Hematopoietic multipotent progenitor cell (in vitro differentiated cells): ENCODE measurements around the gene GKN2. TPM values are rescaled to one million over a fixed set of nuclear protein-coding genes. Genes with fewer than 3 reads are reported as not detected.
"Not testable (repeated sequence)": the region's sequence is repeated elsewhere in the genome, so short reads cannot be mapped to it uniquely, and the experiment has no call there.

Experiments used
- DNase-seq, 3 donors: peaks; one replicate each; pipeline ENCODE4 v3.0.0-alpha.2; 2011 to 2015; ENCODE audit warnings: low read depth in 2 of 3, low spot score in 2 of 3
- total RNA-seq: library from RNA; depleted of rRNA; stranded (reverse); fragments of >200 nt; gene quantifications from one replicate; pipeline ENCODE4 v1.2.3, GENCODE V29; 2012

Gene GKN2
- total RNA-seq, 1 donor: not detected

DNA sequence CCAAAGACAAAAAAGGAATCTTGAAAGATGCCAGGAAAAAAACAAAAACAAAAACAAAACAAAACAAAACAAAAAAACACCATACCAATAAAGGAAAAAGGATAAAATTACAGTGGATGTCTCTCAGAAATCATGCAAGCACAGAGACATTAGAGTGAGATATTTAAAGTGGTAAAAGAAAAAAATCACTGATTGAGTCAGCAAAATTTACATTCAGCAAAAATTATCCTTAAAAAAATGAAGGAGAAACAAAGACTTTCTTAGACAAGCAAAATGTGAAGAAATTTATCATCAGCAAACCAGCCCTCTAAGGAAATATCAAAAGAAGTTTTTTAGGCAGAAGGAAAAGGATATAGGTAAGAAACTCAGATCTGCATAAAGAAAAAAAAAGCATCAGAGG lies 11.6 kb upstream of the GKN2 start:
- no peak for DNase-seq

DNA sequence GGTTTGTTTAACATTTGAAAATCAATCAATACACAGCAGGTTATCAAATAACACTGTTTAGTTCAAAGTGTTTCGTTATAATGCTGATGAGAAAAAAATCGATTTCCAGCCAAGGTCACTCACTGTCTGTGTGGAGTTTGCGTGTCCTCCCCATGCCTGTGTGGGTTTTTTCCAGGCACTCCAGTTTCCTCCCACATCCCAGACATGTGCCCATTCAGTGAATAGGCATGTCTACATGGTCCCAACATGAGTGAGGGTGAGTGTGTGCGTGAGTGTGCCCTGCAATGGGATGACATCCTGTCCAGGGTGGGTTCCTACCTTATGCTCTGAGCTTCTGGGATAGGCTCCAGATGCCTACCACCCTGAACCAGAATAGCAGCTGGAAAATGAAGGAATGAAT lies 8.7 kb upstream of the GKN2 start:
- no peak for DNase-seq

DNA sequence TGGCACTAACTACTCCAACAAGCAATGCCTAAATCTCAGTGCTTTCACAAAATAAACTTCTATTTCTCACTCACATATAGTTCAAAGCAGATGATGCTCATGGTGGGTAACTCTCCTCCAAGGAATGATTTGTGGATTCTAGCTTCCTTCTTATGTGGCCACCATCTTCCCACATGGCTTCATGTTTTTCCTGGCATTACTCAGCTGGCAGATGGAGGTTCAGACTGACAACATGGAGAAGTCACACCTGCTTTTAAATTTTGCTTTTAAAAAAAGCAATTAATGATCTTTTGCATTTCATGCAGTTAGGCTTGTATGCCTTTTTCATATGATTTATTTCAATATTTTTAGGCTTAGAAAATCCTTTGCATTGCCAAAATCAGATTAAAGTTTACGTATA lies 6.3 kb upstream of the GKN2 start:
- no peak for DNase-seq

DNA sequence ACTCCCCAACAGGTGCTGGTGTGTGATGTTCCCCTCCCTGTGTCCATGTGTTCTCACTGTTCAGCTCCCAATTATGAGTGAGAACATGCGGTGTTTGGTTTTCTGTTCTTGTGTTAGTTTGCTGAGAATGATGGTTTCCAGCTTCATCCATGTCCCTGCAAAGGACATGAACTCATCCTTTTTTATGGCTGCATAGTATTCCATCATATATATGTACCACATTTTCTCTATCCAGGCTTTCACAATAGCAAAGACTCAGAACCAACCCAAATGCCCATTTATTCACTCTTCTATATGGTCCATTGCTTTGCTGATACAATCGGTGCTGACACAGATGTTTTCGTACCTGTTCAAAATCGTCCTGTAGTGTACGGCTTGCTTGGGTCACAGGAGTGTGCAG lies 2.7 kb upstream of the GKN2 start:
- DNase-seq: not testable (repeated sequence)

DNA sequence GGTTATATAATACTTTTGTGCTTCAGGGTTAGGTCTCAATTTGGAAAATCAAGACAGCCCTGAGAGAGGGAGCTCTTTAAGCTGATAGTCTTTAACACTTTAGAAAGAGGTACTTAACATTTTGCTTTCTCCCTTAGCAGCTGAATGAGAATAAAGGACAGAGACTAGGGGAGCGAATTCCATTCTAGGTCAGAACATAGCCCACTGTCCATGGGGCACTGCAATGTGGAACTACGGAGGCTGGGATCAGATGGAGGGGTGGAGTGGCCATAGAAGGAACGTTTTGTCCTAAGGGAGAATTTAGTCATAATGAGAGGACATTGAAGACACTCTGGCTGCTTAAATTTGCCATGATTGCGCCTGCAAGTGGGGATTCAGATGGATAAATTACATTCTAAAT lies 794 bp downstream of the GKN2 start:
- no peak for DNase-seq

DNA sequence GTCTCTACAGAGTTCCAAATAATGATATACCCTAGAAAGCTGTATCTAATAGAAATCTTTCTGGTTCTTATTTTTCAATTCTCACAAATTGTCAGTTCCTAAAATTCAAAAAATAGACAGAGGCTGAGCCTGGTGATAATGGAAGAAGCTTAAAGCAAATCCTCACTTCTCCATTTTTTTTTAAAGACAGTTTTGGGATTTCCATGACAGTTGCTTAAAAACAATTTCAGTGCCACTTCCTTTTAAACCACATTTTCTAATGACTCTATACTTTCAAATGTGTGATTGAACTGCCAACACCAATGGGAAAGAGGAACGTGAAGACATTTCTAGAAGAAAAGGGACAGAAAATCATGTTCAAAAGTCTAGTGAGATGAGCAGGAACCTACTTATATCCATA lies 4.0 kb downstream of the GKN2 start:
- peak in 1 of 3 donors; percentile 24 for DNase-seq

DNA sequence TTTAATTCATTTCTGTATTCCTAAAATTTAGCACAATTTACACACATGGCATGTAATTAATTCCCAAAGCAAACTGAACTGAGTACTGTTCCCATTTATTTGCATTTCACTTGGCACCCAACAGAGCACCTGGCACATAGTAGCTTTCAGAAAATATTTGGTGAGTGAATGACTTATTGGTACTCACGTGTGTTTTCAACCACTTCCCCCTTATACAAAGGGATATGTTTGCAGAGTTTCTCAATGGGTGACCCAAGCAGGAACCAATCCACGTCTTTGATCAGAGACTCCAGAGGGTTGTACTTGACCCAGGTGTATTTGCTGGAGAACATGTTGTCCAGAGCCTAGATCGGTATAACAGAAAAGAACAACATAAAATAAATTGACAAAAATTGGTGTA lies 6.6 kb downstream of the GKN2 start:
- DNase-seq: no peak

DNA sequence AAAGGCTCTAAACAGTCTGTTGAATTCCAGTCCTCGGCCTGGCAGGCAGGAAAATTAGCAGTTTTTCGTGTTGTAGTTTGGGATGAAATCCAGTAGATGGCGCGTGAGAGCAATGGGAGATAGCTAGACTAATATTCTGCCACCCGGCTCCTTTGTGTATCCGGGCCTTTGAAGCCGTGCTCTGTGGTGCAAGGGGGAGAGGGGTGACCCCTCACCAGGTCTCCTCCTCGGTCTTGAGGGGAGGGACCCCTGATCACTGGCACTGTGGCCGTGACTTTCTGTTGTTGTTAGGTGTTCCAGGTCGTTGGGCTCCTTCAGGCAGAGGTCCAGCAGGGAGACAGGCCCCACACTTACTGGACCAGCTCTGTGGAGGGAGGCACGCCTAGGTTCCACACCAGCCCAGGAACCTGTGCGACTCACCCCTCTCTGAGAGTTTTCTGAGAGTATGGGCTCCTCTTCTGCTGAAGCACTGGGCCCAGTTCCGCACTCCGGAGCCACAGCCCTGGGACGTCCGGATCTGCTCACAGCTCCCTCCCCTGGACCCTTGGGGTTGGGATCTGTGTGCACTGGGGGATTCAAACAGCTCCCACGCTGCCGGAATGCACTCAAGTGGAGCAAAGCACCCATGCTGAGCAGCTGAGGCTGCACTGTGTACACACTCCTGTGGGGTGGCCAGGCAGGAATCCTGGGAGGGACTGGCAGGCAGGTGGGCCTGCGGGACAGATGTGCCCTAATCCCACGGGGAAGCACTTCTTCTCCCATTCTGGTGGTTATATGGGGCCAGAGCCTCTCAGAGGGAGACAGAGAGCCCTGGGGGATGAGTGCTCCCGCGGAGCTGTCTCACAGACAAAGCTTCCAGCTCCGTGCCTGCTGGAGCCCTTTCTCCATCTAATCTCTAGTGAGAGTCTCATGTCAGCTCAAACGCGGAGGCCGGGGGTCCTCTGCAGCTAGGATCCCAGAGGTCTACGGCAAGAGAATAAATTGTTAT lies 8.8 kb downstream of the GKN2 start:
- DNase-seq: peak; percentile 36 to 79 (median 50)

DNA sequence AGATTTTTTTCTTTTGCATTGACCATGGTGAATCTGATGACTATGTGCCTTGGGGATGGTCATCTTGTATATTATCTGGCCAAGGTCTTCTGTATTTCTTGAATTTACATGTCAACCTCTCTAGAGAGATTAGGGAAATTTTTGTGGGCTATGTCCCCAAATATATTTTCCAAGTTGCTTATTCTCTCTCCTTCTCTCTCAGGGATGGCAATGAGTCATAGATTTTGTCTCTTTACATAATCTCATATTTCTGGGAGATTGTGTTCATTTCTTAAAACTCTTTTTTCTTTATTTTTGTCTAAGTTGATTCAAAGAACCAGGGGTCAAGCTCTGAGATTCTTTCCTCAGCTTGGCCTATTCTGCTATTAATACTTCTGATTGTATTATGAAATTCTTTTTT lies 9.9 kb downstream of the GKN2 start:
- no peak for DNase-seq

DNA sequence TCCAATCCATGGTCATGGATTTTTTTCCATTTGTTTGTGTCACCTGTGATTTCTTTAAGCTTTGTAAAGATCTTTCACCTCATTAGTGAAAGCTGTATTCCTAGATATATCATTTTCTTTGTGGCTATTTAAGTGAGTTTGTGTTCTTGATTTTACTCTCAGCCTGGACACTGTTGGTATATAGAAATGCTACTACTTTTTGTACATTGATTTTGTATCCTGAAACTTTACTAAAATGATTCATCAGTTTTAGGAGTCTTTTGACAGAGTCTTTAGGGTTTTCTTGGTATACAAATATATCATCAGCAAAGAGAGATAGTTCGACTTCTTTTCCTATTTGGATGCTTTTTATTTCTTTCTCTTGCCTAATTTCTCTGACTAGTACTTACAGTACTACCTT lies 12.3 kb downstream of the GKN2 start:
- DNase-seq: no peak

DNA sequence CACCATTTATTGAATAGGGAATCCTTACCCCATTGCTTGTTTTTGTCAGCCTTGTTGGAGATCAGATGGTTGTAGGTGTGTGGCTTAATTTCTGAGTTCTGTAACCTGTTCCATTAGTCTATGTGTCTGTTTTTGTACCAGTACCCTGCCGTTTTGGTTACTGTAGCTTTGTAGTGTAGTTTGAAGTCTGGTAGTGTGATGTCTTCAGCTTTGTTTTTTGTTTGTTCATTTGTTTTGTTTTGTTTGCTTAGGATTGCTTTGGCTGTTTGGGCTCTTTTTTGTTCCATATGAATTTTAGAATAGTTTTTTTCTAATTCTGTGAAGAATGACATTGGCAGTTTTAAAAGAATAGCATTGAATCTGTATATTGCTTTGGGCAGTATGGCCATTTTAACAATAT lies 12.7 kb downstream of the GKN2 start:
- DNase-seq: no peak

DNA sequence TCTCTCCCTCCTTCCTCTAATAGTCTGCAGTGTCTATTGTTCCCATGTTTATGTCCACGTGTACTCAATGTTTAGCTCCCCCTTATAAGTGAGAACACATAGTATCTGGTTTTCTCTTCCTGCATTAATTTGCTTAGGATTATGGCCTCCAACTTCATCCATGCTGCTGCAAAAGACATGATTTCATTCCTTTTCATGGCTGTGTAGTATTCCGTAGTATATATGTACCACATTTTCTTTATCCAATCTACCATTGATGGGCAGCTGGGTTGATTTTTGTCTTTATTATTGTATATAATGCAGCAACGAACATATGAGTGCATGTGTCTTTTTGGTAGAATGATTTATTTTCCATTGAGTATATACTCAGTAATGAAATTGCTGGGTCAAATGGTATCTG lies 13.8 kb downstream of the GKN2 start:
- no peak for DNase-seq

DNA sequence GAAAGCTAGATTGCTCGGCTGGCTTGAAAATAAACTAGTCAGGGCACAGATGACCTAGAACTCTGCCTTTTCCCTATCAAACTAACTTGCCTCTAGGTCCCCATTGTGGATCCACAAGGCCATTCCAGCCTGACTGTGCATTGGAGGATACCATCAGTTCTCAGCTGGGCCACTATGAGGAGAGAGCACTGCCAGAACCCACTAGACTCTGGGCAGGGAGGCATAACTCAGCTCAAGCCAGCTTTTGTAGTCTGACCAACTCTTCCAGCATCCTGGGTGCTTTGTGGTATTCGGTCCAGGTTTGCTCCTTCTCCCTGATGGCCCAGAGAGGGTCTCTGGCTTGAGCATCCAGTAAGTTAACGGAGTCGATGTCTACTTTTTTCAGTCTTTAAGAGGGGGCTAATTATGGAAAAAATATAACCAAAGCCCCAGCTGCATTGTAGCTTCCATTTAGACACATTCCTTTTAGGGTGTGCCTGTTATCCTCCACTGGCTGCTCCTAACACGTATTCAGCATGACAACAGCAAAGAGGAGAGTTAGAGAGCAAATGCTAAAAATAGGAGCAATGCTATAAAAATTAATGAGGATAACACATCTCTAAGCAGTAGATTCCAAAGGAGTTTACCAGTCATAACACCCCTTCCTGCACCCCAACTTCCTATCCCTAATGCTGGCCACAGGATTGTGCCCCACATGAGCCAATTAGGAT lies 15.2 kb downstream of the GKN2 start:
- no peak for DNase-seq

DNA sequence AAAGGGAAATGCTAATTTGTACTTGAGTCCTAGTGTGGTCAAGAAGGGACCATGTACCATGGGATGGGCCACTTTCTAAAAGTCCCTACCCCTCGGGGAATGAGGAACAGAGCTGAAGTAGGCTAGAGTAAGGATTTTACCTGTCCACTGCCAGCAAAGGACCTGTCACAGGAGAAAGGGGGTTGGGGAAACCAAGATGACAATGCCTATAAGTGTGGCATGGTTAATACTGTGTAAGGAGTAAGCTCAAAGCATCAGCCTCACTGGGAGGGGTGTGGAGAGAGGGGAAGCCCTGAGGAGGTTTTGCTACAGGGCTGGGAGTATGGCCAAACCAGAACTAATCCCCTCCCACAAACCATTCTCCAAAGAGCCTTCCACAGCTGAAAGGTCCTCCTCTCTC lies 15.8 kb downstream of the GKN2 start:
- no peak for DNase-seq

DNA sequence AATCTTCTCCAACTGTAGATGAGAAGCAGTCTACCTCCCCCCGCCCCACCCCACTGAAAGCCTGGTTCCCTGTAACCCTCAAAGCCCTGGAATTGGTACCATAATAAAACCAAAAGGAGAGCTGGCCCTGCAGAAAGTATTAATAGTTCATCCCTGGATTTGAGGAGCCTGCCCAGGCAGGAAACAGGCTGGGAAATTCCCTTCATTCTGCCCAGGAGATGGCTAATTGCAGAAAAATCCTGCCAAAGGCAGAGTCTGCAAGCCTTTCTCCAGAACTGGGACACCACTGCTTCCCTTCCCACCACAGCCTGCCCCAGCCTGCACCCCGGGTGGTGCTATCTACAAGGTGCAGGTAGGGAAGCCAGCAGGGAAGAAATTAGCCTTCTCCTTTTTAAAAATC lies 16.3 kb downstream of the GKN2 start:
- DNase-seq: no peak

DNA sequence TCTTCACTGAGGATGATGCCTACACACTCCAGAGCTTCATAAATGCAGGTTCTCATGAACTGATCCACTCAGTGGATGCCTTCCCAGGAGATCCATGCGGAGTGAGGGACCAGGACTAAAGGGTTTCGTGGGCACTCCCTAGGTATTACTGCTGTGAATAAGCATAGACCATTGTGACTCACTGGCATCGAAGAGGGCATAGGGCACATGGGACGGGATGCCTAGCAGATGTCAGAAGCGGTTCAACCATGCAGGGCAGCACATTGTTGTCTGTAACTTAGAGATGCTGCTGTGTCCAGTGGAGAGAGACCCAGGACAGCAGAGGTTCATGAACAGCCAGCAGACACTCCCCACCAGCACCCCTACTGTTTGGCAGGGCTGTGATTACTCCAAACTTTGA lies 17.2 kb downstream of the GKN2 start:
- no peak for DNase-seq

DNA sequence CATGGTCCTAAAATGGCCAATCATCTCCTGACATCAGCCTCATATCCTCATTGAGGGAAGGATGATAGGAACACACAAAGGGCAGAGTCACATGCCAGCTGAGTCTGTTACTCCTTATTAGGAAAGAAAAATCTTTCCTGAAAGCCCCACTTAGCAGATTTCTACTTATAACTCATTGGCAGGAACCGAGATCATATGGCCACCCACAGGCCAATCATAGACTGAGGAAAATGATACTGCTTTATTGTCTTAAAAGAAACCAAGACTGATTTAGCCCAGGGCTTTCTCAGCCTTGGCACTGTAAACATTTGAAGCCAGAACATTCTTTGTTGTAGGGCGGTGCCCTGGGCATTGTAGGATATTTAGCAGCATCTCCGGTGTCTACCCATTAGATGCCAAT lies 18.7 kb downstream of the GKN2 start:
- DNase-seq: no peak

DNA sequence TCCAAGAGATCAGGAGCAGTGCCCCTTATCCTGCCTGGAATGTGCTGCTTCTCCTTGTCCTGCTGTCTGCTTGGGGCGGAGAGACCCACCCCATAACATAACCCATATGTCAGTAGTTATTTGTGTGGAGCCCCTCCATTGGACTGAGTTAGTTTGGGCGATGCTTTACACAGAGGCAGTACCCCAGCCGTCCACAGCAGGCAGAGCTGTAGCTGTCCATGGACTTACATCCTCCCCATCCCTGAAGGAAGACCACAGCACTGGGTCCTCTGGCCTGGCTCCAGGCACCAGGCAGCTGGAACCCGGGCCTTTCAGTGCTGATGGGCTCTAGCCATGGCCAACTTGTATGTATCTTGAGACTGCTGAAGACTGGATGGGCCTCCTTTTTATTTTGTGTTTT lies 20.3 kb downstream of the GKN2 start:
- DNase-seq: no peak

DNA sequence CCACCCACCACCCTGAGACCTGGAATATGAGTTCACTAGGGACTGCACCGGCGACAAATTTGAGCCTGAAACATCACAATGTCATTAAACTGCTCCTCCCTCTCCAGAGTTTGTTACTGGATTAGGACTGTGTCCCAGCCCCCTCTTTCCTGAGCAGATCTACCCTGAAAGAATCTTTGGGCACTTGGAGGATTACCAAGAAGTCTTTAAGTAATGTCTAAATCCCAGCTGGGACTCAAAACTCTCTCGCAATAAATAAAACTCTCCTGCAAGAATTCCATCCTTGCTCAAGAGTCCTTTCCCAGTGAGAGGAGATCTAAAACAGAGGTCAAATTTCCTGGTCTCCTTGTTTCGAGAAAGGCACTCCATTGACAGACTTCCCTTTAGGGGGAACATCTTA lies 20.9 kb downstream of the GKN2 start:
- no peak for DNase-seq

DNA sequence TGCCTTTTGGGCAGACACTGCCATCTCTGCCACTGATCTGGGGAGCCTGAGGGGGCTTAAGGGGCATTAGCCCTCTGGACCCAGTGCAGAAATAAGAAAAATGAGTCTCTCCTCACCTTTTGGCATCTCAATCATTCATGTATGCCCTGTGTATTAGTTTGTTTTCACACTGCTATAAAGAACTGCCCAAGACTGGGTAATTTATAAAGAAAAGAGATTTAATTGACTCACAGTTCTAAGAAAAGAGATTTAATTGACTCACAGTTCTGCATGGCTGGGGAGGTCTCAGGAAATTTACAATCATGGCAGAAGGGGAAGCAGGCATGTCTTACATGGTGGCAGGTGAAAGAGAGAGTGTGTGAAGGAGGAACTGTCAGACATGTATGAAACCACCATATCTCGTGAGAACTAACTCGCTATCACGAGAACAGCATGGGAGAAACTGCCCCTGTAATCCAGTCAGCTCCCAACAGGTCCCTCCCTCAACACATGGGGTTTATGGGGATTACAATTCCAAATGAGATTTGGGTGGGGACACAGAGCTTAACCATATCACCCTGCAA lies 21.5 kb downstream of the GKN2 start:
- no peak for DNase-seq

DNA sequence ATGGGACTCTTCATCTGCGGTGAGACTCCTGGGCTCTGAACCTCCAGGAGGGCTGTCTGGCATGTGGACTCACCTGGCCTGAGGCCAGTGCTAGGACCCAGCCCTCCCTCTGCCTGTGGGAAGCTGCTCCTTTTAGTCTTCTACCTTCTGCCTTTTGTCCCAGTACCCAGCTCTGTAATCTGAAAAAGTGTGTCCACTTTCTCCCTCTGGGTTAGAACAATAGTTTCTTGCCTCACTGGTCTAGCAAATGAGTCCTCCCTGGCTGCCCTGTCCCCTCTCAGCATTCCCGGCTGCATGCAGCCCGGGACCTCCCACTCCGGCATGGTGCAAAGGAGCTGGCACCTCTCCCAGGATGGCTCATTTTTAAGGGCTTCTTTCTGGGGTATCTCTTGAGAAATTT lies 25.9 kb downstream of the GKN2 start:
- DNase-seq: no peak
